Endothelial cell of umbilical vein (primary cell): ENCODE measurements around the gene SLC6A20. TPM values are rescaled to one million over a fixed set of nuclear protein-coding genes. Genes with fewer than 3 reads are reported as not detected.

Experiments
- BruUV-seq: library from RNA; stranded (reverse); fragments of 400-500 nt; replicated peaks from 2 replicates; lab custom pipeline; 2021; lab: Mats Ljungman, UMichigan
- CTCF ChIA-PET: fragments of 300-600, 350-600 bp; sonication (Branson Sonifier 250); formaldehyde crosslinking; loops from one replicate; lab custom pipeline; 2021; ENCODE audit warnings: antibody characterized with exemption, inconsistent platforms; lab: Charles Lee
- POLR2A ChIA-PET: fragments of 300-600, 350-600 bp; sonication (Branson Sonifier 250); formaldehyde crosslinking; loops from one replicate; lab custom pipeline; 2021; ENCODE audit warnings: antibody characterized with exemption, inconsistent platforms; lab: Charles Lee
- DNase-seq: peaks from one replicate; pipeline ENCODE4 v3.0.0-alpha.2; 2011; ENCODE audit warnings: low read depth, low spot score
- FAIRE-seq: peaks from 2 replicates; lab custom pipeline; 2011; peaks lifted over from hg19 to GRCh38; lab: Jason Lieb, UNC
- H2AFZ ChIP-seq: 2 replicates; pipeline ENCODE4 v1.6.0; 2012; ENCODE audit warnings: low read depth, low read length, control low read depth, inconsistent platforms
- H3K27ac ChIP-seq: 2 replicates; pipeline ENCODE4 v1.5.1; 2011; ENCODE audit warnings: low read depth, mild to moderate bottlenecking, control low read depth, low read length, moderate library complexity; ENCODE audit not compliant: insufficient read depth
- H3K27me3 ChIP-seq, 2 experiments: 2 replicates each; pipeline versions ENCODE4 v1.6.0 to v1.6.1; 2011; ENCODE audit warnings: low read length in 2 of 2, mixed read lengths in 1 of 2; ENCODE audit not compliant: control insufficient read depth in 2 of 2, insufficient read depth in 2 of 2
- H3K36me3 ChIP-seq, 2 experiments: 2 replicates in 1 of 2; 3 replicates in 1 of 2; pipeline ENCODE4 v1.5.1; 2011; ENCODE audit warnings: low read length in 2 of 2, mild to moderate bottlenecking in 1 of 2, moderate library complexity in 1 of 2; ENCODE audit not compliant: control insufficient read depth in 2 of 2, insufficient read depth in 2 of 2; ENCODE audit errors: extremely low read depth in 1 of 2
- H3K4me1 ChIP-seq: 3 replicates; pipeline ENCODE4 v1.5.1; 2011; ENCODE audit warnings: mild to moderate bottlenecking, low read length; ENCODE audit not compliant: control insufficient read depth, insufficient read depth; ENCODE audit errors: extremely low read depth
- H3K4me2 ChIP-seq: 2 replicates; pipeline ENCODE4 v1.6.1; 2011; ENCODE audit warnings: low read length, control low read depth, mixed read lengths; ENCODE audit not compliant: insufficient read depth
- H3K4me3 ChIP-seq, 3 experiments: fragments of 200-600 bp in 1 of 3; sonication (generic), shearing (Covaris generic) in 1 of 3; replicated peaks in 1 of 3; 2 replicates each; pipeline ENCODE4 v1.5.1; 2011 to 2016; ENCODE audit warnings: control low read depth in 3 of 3, low read length in 3 of 3, mild to moderate bottlenecking in 2 of 3, inconsistent platforms in 1 of 3, low read depth in 1 of 3, moderate library complexity in 1 of 3; ENCODE audit not compliant: insufficient read depth in 1 of 3
- H3K79me2 ChIP-seq: 2 replicates; pipeline ENCODE4 v1.6.0; 2012; ENCODE audit warnings: low read length, inconsistent platforms; ENCODE audit not compliant: control insufficient read depth, insufficient read depth
- H3K9ac ChIP-seq: replicated peaks from 2 replicates; pipeline ENCODE3; 2011; ENCODE audit warnings: low read length, control low read depth; ENCODE audit not compliant: insufficient read depth; ENCODE audit errors: extremely low read depth
- H3K9me1 ChIP-seq: replicated peaks from 3 replicates; pipeline ENCODE4 v1.6.0; 2011; ENCODE audit warnings: mild to moderate bottlenecking, low read length; ENCODE audit not compliant: control insufficient read depth, insufficient read depth; ENCODE audit errors: extremely low read depth
- H3K9me3 ChIP-seq: replicated peaks from 2 replicates; pipeline ENCODE4 v1.5.1; 2012; ENCODE audit warnings: low read length, inconsistent platforms; ENCODE audit not compliant: control insufficient read depth, insufficient read depth
- H4K20me1 ChIP-seq: replicated peaks from 2 replicates; pipeline ENCODE3; 2011; ENCODE audit warnings: mild to moderate bottlenecking, low read length; ENCODE audit not compliant: control insufficient read depth, insufficient read depth; ENCODE audit errors: extremely low read depth
- EZH2 ChIP-seq: IDR thresholded peaks from 2 replicates; pipeline ENCODE4 v1.6.1; 2012; ENCODE audit warnings: borderline replicate concordance, low read depth, mild to moderate bottlenecking, moderate library complexity, low read length, inconsistent platforms; ENCODE audit not compliant: severe bottlenecking
- FOS ChIP-seq: IDR thresholded peaks from 2 replicates; pipeline ENCODE4 v1.6.1; 2011; ENCODE audit warnings: mild to moderate bottlenecking, low read length, moderate library complexity, borderline replicate concordance; ENCODE audit not compliant: insufficient read depth
- JUN ChIP-seq: IDR thresholded peaks from 2 replicates; pipeline ENCODE4 v1.6.1; 2011; ENCODE audit warnings: borderline replicate concordance, low read depth; ENCODE audit not compliant: insufficient read length, insufficient read depth
- MYC ChIP-seq: IDR thresholded peaks from one replicate; pipeline ENCODE4 v1.6.1; 2011; ENCODE audit warnings: mild to moderate bottlenecking, low read depth, low read length
- POLR2A ChIP-seq: IDR thresholded peaks from 2 replicates; pipeline ENCODE4 v1.6.1; 2012; ENCODE audit warnings: low read depth, mild to moderate bottlenecking, control low read depth, low read length
- POLR2AphosphoS5 ChIP-seq: IDR thresholded peaks from 2 replicates; pipeline ENCODE4 v1.6.1; 2012; ENCODE audit warnings: low read depth, mild to moderate bottlenecking, control low read depth, low read length, moderate library complexity; ENCODE audit not compliant: insufficient read depth
- dilution Hi-C: fragments of 300-500 bp; cut with MboI; formaldehyde crosslinking; loops from one replicate; pipeline ENCODE4 v1.15.0; 2019; ENCODE audit warnings: low sequenced_read_pairs; ENCODE audit not compliant: extremely low pct_ligation_motif_present
- intact Hi-C: fragments of 100-400 bp; cut with micrococcal nuclease; formaldehyde crosslinking; loops from one replicate; pipeline ENCODE4 v1.10.0; 2022
- polyA plus RNA-seq, 4 experiments: library from polyadenylated mRNA; depleted of rRNA in 3 of 4; stranded (reverse) in 3 of 4; unstranded in 1 of 4; fragments of >200 nt; gene quantifications; 2 replicates each; pipeline versions ENCODE4 v1.2.1 to v1.2.3, GENCODE V29; 2011 to 2012; ENCODE audit warnings: missing spikeins in 1 of 4
- total RNA-seq: library from RNA; stranded (reverse); gene quantifications from 2 replicates; pipeline ENCODE4 v1.2.3, GENCODE V29; 2021
- TF ChIP-seq, protein P1 (sequence below), 2 donors: IDR thresholded peaks; 1 replicate in 1 of 2; 2 replicates in 1 of 2; pipeline ENCODE4 v1.5.1; 2011; ENCODE audit warnings: low read length in 2 of 2, mild to moderate bottlenecking in 2 of 2, moderate library complexity in 2 of 2, control low read depth in 1 of 2, inconsistent platforms in 1 of 2, low read depth in 1 of 2; ENCODE audit not compliant: insufficient read depth in 1 of 2; ENCODE audit errors: extremely low read depth in 1 of 2

SLC6A20 gene
- total and polyA plus RNA-seq, 2 donors (not counting 3 experiments of a cell fraction or from before 2014, with no cell fraction given), result not detected

DNA sequence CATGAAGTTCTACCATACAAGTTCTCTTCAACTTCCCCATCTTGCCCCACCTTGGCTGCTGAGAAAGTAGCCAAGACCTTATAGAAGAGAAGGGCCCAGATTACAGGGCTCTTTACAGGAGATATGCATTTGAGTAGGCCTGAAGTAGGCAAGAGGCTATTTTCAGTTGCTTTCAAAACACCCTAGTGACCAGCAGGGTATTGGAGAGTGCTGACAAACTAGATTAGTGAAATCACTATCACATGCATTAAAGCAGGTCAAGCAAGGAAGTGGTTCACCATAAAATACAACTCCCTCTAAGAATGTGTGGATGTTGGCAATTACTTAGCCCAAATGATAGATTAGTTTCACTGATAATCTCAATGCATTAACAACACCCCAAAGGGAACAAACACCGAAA, 48.3 kb upstream of the SLC6A20 start:
- Histone ChIP-seq H3K27me3 (peaks cover 9 to 31% of the 10 kb centered on the region in 2 experiments), H3K9me3 (no peaks in the 10 kb centered on the region), H2AFZ (no peak overlapping the region), H3K9ac (no peak overlapping the region), H3K4me2 (no peak overlapping the region), H3K4me3 (no peak overlapping the region), H3K9me1 (no peaks in the 10 kb centered on the region), H3K27ac (no peak overlapping the region), H4K20me1 (no peaks in the 10 kb centered on the region), H3K4me1 (peaks cover 5% of the 10 kb centered on the region), H3K79me2 (no peaks in the 10 kb centered on the region), H3K36me3 (no peaks in the 10 kb centered on the region)
- no TSS peak for BruUV-seq
- POLR2A ChIA-PET, result no interaction called here
- dilution Hi-C loops, result no loop called here
- CTCF ChIA-PET, result interaction anchor here (1.5 kb wide), 1 partner anchor 84 kb away, joined by 3 read pairs; no protein-coding TSS in a partner anchor
- FAIRE-seq (no peak), DNase-seq (no peak)
- intact Hi-C loops, result no loop called here
- no peak for TF ChIP-seq EZH2
- no peak for TF ChIP-seq POLR2AphosphoS5
- no peak for TF ChIP-seq JUN
- no peak for TF ChIP-seq MYC
- TF ChIP-seq POLR2A, result no peak
- TF ChIP-seq, protein P1, sequence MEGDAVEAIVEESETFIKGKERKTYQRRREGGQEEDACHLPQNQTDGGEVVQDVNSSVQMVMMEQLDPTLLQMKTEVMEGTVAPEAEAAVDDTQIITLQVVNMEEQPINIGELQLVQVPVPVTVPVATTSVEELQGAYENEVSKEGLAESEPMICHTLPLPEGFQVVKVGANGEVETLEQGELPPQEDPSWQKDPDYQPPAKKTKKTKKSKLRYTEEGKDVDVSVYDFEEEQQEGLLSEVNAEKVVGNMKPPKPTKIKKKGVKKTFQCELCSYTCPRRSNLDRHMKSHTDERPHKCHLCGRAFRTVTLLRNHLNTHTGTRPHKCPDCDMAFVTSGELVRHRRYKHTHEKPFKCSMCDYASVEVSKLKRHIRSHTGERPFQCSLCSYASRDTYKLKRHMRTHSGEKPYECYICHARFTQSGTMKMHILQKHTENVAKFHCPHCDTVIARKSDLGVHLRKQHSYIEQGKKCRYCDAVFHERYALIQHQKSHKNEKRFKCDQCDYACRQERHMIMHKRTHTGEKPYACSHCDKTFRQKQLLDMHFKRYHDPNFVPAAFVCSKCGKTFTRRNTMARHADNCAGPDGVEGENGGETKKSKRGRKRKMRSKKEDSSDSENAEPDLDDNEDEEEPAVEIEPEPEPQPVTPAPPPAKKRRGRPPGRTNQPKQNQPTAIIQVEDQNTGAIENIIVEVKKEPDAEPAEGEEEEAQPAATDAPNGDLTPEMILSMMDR (IDR thresholded peaks at IDR 0.05; ENCODE audit: extremely low read depth in 1 of 2, insufficient read depth in 1 of 2, low read depth in 1 of 2, low read length in 2 of 2), result no peak
- no peak for TF ChIP-seq FOS
